CD4-positive, alpha-beta T cell (primary cell): Measurements from ENCODE around the gene LHFPL3. TPM values are rescaled to one million over a fixed set of nuclear protein-coding genes. Genes with fewer than 3 reads are reported as not detected.

Source experiments
- ATAC-seq: fragments of 200-7000 bp; cut with Tn5 transposase; one replicate; pipeline ENCODE4 v1.10.0; 2022; ENCODE audit warnings: mild to moderate bottlenecking; ENCODE audit not compliant: poor library complexity
- CTCF ChIA-PET: fragments of 350-600 bp; sonication (Branson Sonifier 250); formaldehyde crosslinking; loops from one replicate; lab custom pipeline; 2021; ENCODE audit warnings: antibody characterized with exemption, inconsistent platforms; lab: Charles Lee
- POLR2A ChIA-PET: fragments of 350-600 bp; sonication (Branson Sonifier 250); formaldehyde crosslinking; loops from one replicate; lab custom pipeline; 2021; ENCODE audit warnings: antibody characterized with exemption, inconsistent platforms; lab: Charles Lee
- DNase-seq, 14 experiments: peaks; one replicate each; pipeline ENCODE4 v3.0.0-alpha.2; 2013 to 2020; ENCODE audit warnings: mixed read lengths in 2 of 14
- H3K27ac ChIP-seq, 2 donors: one replicate each; pipeline versions ENCODE4 v1.5.1 to v1.7.0; 2013; ENCODE audit warnings: low read length in 2 of 2, low read depth in 1 of 2, mild to moderate bottlenecking in 1 of 2
- H3K27me3 ChIP-seq, 2 experiments: 1 replicate in 1 of 2; 2 replicates in 1 of 2; pipeline versions ENCODE4 v1.6.1 to v1.7.0; 2013; ENCODE audit warnings: low read length in 2 of 2, control low read depth in 1 of 2, mild to moderate bottlenecking in 1 of 2, moderate library complexity in 1 of 2; ENCODE audit not compliant: insufficient read depth in 2 of 2, control insufficient read depth in 1 of 2
- H3K36me3 ChIP-seq: one replicate; pipeline ENCODE4 v1.6.1; 2013; ENCODE audit warnings: low read length, control low read depth; ENCODE audit not compliant: insufficient read depth
- H3K4me1 ChIP-seq: one replicate; pipeline ENCODE4 v1.6.1; 2013; ENCODE audit warnings: low read length, control low read depth; ENCODE audit not compliant: insufficient read depth
- H3K4me3 ChIP-seq: one replicate; pipeline ENCODE4 v1.5.1; 2013; ENCODE audit warnings: mild to moderate bottlenecking, low read length, moderate library complexity
- H3K9me3 ChIP-seq, 2 experiments: 1 replicate in 1 of 2; 2 replicates in 1 of 2; pipeline versions ENCODE4 v1.6.1 to v1.7.0; 2013; ENCODE audit warnings: low read length in 2 of 2, mild to moderate bottlenecking in 2 of 2, control low read depth in 1 of 2, moderate library complexity in 1 of 2; ENCODE audit not compliant: control insufficient read depth in 1 of 2, insufficient read depth in 1 of 2
- H3K27ac Mint-ChIP-seq: one replicate; pipeline ENCODE4 v1.8.0; 2020; ENCODE audit warnings: mixed read lengths
- H3K27me3 Mint-ChIP-seq: one replicate; pipeline ENCODE4 v1.8.0; 2021; ENCODE audit warnings: mixed read lengths
- H3K36me3 Mint-ChIP-seq: one replicate; pipeline ENCODE4 v1.8.0; 2021; ENCODE audit warnings: low read depth, mixed read lengths
- H3K4me1 Mint-ChIP-seq: one replicate; pipeline ENCODE4 v1.8.0; 2021; ENCODE audit warnings: low read depth, mixed read lengths
- H3K4me3 Mint-ChIP-seq: one replicate; pipeline ENCODE4 v1.8.0; 2020; ENCODE audit warnings: mild to moderate bottlenecking, mixed read lengths
- H3K9me3 Mint-ChIP-seq: one replicate; pipeline ENCODE4 v1.8.0; 2020; ENCODE audit warnings: mixed read lengths
- intact Hi-C, 2 experiments: fragments of 100-400 bp; cut with DNase I in 1 of 2; cut with micrococcal nuclease in 1 of 2; formaldehyde crosslinking; loops; one replicate each; pipeline versions ENCODE4 v1.15.1 to v1.9.0; 2023 to 2025; cut with DNase I, micrococcal nuclease
- total RNA-seq, 174 experiments: library from RNA in 2 of 174; stranded (reverse) in 2 of 174; gene quantifications; one replicate each; pipeline ENCODE4 v1.2.3 and lab custom pipeline; 2021 to 2026
- TF ChIP-seq, protein P1 (sequence below): fragments of 200-600 bp; IDR thresholded peaks from one replicate; pipeline ENCODE4 v1.8.0; 2022; ENCODE audit warnings: antibody characterized with exemption, mild to moderate bottlenecking

LHFPL3 gene
- total RNA-seq, 2 experiments from 2014 or later, result not detected

DNA sequence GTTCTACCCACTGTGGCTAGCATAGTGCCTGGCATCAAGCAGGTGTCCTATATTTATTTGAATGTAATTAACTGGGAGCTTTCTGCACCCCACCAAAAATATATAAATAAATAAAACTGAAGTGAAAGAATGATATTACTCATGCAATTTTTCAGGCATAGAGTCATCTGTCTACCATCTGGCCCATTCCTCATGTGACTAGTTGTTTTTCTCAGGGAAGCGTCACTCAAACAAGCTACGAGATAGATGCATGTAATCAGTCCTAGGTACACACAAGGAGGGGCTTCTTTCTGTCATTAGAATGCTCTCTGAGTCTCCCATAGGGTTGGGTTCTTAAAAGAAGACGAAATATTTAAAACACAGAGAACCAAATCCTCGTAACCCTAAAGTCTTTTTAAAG, 430.1 kb downstream of the LHFPL3 start:
- no peak overlapping the region for H3K4me3 Mint-ChIP-seq
- DNase-seq, result no peak
- H3K4me1 Mint-ChIP-seq, result no peaks in the 10 kb centered on the region
- H3K27ac Mint-ChIP-seq, result no peak overlapping the region
- POLR2A ChIA-PET, result no interaction called here
- intact Hi-C loops, result no loop called here
- CTCF ChIA-PET, result interaction anchor here (0.8 kb wide), 1 partner anchor 14 kb away, joined by 6 read pairs; no protein-coding TSS in a partner anchor
- peaks cover 8% of the 10 kb centered on the region for H3K9me3 Mint-ChIP-seq
- Histone ChIP-seq H3K36me3 (no peaks in the 10 kb centered on the region), H3K4me3 (no peak overlapping the region), H3K27ac (no peak overlapping the region), H3K9me3 (peaks cover 0 to 3% of the 10 kb centered on the region in 2 experiments), H3K27me3 (no peaks in the 10 kb centered on the region), H3K4me1 (no peaks in the 10 kb centered on the region)
- TF ChIP-seq, protein P1, sequence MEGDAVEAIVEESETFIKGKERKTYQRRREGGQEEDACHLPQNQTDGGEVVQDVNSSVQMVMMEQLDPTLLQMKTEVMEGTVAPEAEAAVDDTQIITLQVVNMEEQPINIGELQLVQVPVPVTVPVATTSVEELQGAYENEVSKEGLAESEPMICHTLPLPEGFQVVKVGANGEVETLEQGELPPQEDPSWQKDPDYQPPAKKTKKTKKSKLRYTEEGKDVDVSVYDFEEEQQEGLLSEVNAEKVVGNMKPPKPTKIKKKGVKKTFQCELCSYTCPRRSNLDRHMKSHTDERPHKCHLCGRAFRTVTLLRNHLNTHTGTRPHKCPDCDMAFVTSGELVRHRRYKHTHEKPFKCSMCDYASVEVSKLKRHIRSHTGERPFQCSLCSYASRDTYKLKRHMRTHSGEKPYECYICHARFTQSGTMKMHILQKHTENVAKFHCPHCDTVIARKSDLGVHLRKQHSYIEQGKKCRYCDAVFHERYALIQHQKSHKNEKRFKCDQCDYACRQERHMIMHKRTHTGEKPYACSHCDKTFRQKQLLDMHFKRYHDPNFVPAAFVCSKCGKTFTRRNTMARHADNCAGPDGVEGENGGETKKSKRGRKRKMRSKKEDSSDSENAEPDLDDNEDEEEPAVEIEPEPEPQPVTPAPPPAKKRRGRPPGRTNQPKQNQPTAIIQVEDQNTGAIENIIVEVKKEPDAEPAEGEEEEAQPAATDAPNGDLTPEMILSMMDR, result no peak
- no peaks in the 10 kb centered on the region for H3K36me3 Mint-ChIP-seq
- no peak for ATAC-seq
- peaks cover 29% of the 10 kb centered on the region for H3K27me3 Mint-ChIP-seq

DNA sequence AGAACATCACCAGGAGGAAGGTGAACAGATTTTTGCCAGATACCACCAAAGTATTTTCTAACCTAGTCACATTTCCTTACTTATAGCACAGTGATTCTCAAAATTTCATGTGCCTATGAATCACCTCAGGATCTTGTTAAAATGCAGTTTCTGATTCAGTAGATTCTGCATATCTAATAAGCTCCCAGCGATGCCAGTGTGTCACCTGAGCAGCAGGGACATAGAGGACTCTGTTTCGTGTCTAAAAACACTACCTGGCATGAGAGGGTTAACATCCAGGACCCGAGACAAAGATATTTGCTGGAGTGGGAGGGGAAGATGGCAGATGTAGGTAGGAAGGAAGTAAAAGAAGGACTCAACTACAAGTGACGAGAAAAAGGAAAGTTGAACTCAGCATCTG, 433.5 kb downstream of the LHFPL3 start:
- ChIA-PET CTCF (no interaction called here), POLR2A (no interaction called here)
- Histone ChIP-seq H3K9me3 (no peaks in the 10 kb centered on the region), H3K4me3 (no peak overlapping the region), H3K27me3 (peaks cover 0 to 2% of the 10 kb centered on the region in 2 experiments), H3K27ac (no peak overlapping the region), H3K4me1 (no peaks in the 10 kb centered on the region), H3K36me3 (no peaks in the 10 kb centered on the region)
- DNase-seq (no peak), ATAC-seq (no peak)
- intact Hi-C loops, result no loop called here
- no peaks in the 10 kb centered on the region for H3K36me3 Mint-ChIP-seq
- H3K4me1 Mint-ChIP-seq, result no peaks in the 10 kb centered on the region
- H3K4me3 Mint-ChIP-seq, result no peak overlapping the region
- H3K27me3 Mint-ChIP-seq, result peaks cover 19% of the 10 kb centered on the region
- no peak overlapping the region for H3K27ac Mint-ChIP-seq
- H3K9me3 Mint-ChIP-seq, result no peaks in the 10 kb centered on the region
- TF ChIP-seq, protein P1, result no peak

DNA sequence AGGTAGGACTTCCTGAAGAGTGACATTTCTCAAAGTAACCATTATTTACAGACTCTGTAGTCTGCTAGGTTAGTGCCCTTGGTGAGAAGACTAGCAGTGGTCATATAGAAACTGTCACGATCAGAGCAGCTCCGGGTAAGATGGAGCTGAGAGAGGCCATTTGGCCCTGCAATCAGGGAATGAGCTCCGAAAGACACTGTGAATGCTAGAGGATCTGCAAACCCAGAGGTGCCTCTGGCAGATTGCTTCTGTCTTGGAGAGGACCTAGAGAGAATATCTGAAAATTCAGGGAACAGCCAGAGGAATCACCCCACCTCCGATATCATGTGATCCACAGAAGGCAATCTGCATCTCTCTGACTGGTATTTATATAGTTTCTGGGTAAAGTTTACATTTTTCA, 438.7 kb downstream of the LHFPL3 start:
- H3K36me3 ChIP-seq, result no peaks in the 10 kb centered on the region
- TF ChIP-seq, protein P1, result no peak
- intact Hi-C loops, result no loop called here
- Mint-ChIP-seq H3K27me3 (peaks cover 21% of the 10 kb centered on the region), H3K4me3 (no peak overlapping the region), H3K4me1 (no peaks in the 10 kb centered on the region), H3K36me3 (no peaks in the 10 kb centered on the region), H3K27ac (no peak overlapping the region), H3K9me3 (no peaks in the 10 kb centered on the region)
- no peaks in the 10 kb centered on the region for H3K4me1 ChIP-seq
- ChIA-PET CTCF (no interaction called here), POLR2A (no interaction called here)
- H3K27ac ChIP-seq, result no peak overlapping the region
- H3K27me3 ChIP-seq, result peaks cover 0 to 11% of the 10 kb centered on the region in 2 experiments
- no peaks in the 10 kb centered on the region for H3K9me3 ChIP-seq
- ATAC-seq (no peak), DNase-seq (no peak)
- no peak overlapping the region for H3K4me3 ChIP-seq
